Measurements from ENCODE around the gene RUNX3.

GRCh38 chr1:24901791-24902470, 28.1 kb downstream of the RUNX3 start:
- TF ChIP-seq RAD21 (IDR thresholded peaks at IDR 0.05; ENCODE audit: low read depth) (no peak), EP300 (IDR thresholded peaks at IDR 0.05; ENCODE audit: borderline replicate concordance) (no peak), FOXM1 (IDR thresholded peaks at IDR 0.05; ENCODE audit: borderline replicate concordance, low read depth) (no peak), REST (IDR thresholded peaks at IDR 0.05; ENCODE audit: low read depth) (no peak), ZBTB7A (IDR thresholded peaks at IDR 0.05; ENCODE audit: low read depth) (no peak), YY1 (IDR thresholded peaks at IDR 0.05; ENCODE audit: low read depth) (no peak)
